NCI-H2227 (cell line): Measurements from ENCODE around the gene JAKMIP2.
A peak's percentile ranks its signal among the peaks of the same experiment; 100 is the strongest.

Experiments used
- DNase-seq: peaks from one replicate; lab custom pipeline; 2025; ENCODE audit not compliant: unreplicated experiment; lab: John Stamatoyannopoulos, UW

The JAKMIP2 gene

GRCh38 chr5:147750065-147750464 is 32.5 kb downstream of the JAKMIP2 start:
- peak; percentile 63 for DNase-seq

- no peak for DNase-seq
These were observed 33.9 kb downstream of the JAKMIP2 start for GRCh38 chr5:147748590-147748989.

DNA sequence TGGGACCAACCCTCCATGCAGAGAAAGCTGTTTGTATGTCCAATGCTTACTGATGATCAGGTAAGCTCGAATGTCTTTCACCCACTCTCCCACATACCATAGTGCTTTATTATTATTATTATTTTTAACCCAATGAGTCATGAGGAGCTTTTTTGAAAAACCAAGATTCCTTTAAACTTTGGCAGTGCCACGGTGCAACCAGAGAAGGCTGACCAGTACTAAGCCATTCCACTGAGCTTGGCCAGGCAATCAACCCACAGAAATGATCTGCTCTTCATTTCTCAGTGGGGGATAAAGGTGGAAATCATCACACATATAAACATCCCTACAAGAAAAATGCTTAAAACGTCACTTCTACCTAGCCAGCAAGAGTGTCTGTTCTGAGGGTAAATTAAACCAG is 35.5 kb downstream of the JAKMIP2 start:
- no peak for DNase-seq

DNA sequence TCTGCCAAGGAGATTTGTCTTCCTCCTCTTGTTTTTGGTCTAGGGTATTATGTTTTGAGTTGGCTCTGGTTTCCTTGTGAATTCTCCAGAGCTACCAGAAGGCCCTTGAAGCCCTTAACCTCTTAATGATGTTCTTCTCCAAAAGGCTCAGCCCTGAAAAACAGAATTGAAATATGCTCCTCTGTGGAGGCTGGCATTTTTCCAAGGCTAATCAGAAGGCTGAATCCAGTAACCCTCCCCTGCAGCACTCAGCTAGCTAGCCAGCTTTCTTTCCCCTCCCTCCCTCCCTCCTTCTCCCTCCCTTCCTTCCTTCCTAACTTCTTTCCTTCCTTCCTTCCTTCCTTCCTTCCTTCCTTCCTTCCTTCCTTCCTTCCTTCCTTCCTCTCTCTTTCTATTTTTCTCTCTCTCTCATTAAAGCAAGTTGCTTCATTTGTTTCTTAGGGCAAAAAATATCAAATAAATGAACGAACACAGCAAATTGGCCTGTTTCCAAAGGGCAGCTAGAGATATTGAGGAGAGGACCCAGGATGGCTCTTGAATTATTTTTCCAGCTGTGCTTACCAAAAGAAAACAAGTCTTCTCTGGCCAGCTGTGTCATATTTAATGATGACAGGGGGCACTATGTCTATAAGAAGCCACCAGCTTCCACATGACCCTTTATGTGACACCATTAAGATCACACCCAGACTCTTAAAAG is 38.7 kb downstream of the JAKMIP2 start:
- DNase-seq: peak; percentile 86

- no peak for DNase-seq
These were observed 39.5 kb downstream of the JAKMIP2 start for GRCh38 chr5:147743012-147743411.

DNA sequence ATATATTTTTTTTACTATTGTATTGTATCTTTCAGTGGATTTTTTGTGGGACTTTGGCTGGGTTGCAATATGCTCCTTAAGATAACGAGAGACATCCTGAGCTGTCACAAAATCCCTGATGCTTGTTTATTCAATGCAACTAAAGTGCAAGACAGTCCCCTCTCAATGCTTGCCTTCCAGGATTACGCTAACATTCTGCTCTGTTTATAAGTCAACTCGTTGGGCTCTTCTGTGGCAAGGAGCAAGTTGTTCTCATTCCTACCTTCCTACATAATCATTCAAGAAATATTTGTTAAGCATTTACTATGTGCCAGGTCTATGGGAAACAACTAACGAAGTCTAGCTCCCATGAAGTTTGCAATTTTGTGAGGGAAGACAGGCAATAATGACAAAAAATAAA is 40.4 kb downstream of the JAKMIP2 start:
- DNase-seq: no peak

DNA sequence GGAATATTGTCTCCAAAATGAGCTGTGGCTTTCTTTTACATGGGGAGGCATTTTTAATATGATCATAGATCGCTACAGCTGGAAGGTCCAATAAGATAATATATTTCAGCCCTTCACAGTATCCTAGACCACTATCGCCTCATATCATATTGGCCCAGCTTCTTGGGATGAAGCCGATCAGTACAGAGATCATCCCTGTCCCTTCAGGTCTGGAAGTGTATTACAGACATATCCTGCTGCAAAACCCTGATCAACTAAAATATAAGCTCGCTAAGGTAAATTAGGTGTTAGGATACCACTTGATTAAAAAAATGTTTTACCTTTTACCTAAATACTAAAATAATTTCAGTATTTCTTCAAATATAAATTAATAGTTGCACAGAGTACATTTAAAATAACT is 41.7 kb downstream of the JAKMIP2 start:
- DNase-seq: no peak

GRCh38 chr5:147737921-147738320 is 44.6 kb downstream of the JAKMIP2 start:
- DNase-seq: no peak

DNA sequence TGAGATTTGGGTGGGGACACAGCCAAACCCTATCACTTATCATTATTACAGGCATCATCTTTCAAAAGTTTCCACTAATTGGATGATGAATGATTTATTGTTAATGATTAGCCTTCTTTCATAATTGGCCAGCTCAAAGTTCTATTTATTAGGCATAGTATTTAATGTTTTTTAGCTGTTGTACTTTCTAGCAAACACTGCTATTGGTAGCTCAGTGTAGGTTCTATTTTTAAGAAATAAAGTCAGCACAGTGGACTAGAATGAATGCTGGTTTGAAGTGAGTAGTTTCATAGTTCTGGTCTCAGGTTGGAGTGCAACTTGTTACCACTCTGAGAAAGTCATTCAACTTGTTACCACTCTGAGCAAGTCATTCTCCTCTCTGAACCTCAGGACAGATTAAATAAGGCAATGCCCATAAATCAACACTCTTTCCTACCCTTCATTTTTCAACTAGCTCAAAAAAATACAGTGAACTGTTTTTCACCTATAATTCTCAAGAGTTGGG is 46.9 kb downstream of the JAKMIP2 start:
- no peak for DNase-seq

DNA sequence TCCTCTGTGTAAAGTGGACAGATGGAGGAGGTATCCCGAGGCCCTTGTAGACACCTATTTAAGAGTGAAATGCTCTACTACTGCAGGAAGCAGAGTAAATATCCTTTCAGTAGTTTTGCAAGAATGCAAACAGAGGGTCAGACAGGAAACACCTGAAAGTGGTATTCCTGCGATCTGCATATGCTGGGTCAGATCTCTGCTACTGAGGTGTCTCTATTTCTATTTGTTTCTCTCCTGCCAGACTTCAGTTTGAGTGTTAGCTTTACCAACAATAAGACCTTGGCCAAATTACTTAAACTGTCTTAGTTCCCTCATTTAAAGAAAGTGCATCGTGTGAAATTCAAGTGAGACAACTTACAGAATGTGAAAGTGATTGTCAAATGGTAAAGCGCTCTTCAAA is 47.6 kb downstream of the JAKMIP2 start:
- no peak for DNase-seq

GRCh38 chr5:147733075-147733474 is 49.5 kb downstream of the JAKMIP2 start:
- no peak for DNase-seq

- DNase-seq: no peak
These were observed 50.1 kb downstream of the JAKMIP2 start for GRCh38 chr5:147732291-147732883.

- no peak for DNase-seq
These were observed 50.9 kb downstream of the JAKMIP2 start for GRCh38 chr5:147731431-147732290.

DNA sequence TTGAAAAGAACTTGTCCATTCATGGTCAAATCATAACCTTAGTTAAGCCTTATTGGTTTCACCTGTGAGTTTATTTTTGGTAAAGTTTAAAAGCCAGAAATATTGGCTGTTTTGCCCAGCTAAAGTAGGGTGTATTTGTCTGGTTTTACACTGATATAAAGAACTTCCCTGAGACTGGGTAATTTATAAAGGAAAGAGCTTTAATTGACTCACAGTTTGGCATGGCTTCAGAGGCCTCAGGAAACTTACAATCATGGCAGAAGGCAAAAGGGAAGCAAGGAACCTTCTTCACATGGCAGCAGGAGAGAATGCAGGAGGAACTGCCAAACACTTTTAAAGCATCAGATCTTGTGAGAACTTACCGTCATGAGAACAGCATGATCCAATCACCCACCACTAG is 55.3 kb downstream of the JAKMIP2 start:
- DNase-seq: no peak

GRCh38 chr5:147721191-147721960 is 61.2 kb downstream of the JAKMIP2 start:
- peak; percentile 3 for DNase-seq

DNA sequence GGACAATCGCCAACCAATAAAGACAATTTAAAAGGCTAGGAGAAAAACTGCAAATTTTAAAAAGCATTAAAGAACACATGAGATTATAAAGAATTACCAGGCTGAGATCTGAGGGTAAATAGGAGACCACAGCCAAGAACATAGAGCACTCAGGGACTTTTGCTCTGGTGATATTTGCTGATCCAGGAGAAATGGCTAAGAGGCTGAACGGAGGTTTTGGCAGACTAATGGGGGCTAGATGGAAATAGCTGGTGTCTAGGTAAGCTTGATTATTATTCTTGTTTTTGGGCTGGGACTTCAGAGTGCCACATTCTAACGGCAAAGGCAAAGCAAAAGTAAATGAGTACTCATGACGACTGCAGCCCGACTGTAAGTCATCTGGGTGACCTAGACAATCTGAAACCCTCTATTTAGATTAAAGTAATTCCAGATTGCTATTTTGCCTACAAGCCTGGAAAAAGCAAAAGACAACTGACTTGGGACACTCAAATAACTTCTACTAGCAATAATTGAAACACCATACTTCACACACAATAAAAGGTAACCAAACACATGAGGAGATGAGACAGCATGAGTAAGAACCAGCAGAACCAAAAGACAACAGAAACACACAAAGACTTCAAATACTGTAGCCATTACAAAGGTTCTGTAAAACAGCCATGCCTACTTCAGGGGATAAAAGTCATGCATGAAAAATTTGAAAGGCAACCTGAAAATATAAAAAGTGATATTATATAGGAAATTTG is 68.8 kb downstream of the JAKMIP2 start:
- DNase-seq: no peak

GRCh38 chr5:147712598-147712997 is 69.9 kb downstream of the JAKMIP2 start:
- no peak for DNase-seq

GRCh38 chr5:147712019-147712418 is 70.5 kb downstream of the JAKMIP2 start:
- no peak for DNase-seq

- no peak for DNase-seq
These were observed 71.5 kb downstream of the JAKMIP2 start for GRCh38 chr5:147711019-147711418.

DNA sequence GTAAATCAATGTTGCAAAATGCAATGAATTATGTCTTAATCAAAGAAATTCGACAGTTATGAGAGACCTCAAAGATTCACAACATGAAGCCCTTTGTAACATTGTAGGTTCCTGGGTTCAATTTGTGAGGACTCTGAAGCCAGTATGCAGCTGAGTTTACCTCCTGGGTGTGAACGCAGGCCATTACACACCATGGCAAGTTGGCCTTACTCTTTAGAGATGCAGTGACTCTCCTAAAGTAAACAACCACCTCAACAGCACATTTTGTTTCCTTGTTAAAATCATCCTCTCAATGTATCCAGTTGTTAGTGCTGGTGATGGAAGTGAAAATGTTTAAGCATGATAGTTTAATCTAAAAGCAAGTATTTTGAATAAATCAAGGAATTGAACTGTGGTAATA is 73.8 kb downstream of the JAKMIP2 start:
- DNase-seq: no peak
